Measurements from ENCODE around the gene EPHA4. TPM values are rescaled to one million over a fixed set of nuclear protein-coding genes. Genes with fewer than 3 reads are reported as not detected.

EPHA4 gene
- total RNA-seq, 5 donors from 2014 or later (not counting 1 experiment from before 2014, with no cell fraction given) = 47.2 to 93.9 (median 58.0) TPM

DNA sequence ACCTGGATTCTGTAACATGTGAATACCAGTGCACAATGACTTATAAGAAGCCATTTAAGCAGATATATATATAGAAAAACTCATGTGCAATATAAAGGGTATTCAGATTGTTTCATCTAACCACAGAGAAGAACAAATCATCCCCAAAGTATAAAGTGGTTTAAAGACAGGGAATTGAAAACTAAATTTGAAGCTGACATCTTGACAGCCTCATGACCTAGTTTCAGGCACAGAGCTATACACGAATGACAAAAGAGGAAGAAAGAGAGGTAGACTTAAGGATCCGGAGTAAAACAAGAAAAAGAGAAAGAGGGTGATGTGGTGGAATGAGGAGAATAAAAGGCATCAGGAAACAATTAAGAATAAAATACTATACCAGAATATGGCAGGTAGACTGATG, 194.5 kb downstream of the EPHA4 start:
- Histone ChIP-seq H3K27ac (ENCODE audit: low read length) (no peak overlapping the region), H3K9me3 (no peaks in the 10 kb centered on the region), H3K36me3 (ENCODE audit: control insufficient read depth in 2 of 2, extremely low read depth in 1 of 2, insufficient read depth in 1 of 2, low read length in 1 of 2) (no peaks in the 10 kb centered on the region), H3K27me3 (replicated peaks in 1 of 2; ENCODE audit: control insufficient read depth in 2 of 2, extremely low read depth in 1 of 2, insufficient read depth in 2 of 2, low read length in 1 of 2) (peaks cover 0 to 4% of the 10 kb centered on the region in 2 experiments), H3K4me3 (ENCODE audit: control insufficient read depth in 1 of 2, extremely low read depth in 1 of 2, low read length in 1 of 2) (no peak overlapping the region), H3K4me1 (ENCODE audit: control insufficient read depth in 1 of 2, extremely low read depth in 1 of 2, insufficient read depth in 2 of 2, low read length in 2 of 2) (peaks cover 0 to 5% of the 10 kb centered on the region in 2 experiments)
- no peaks in the 10 kb centered on the region for H3K9me3 Mint-ChIP-seq
- no peak overlapping the region for H3K4me3 Mint-ChIP-seq
- no peak for DNase-seq
- no peaks in the 10 kb centered on the region for H3K36me3 Mint-ChIP-seq
- peak overlapping the region in 1 of 2 donors; percentile 37 for H3K27ac Mint-ChIP-seq
- no peak for ATAC-seq (replicated peaks in 1 of 4)
- CTCF ChIA-PET = no interaction called here
- 17% methylated on average over 1 of the region's 2 CpGs for WGBS (ENCODE audit: insufficient coverage)
- H3K27me3 Mint-ChIP-seq = peaks cover 0 to 3% of the 10 kb centered on the region in 2 donors
- peaks cover 0 to 3% (median 3%) of the 10 kb centered on the region in 3 donors for H3K4me1 Mint-ChIP-seq
- POLR2A ChIA-PET = no interaction called here

DNA sequence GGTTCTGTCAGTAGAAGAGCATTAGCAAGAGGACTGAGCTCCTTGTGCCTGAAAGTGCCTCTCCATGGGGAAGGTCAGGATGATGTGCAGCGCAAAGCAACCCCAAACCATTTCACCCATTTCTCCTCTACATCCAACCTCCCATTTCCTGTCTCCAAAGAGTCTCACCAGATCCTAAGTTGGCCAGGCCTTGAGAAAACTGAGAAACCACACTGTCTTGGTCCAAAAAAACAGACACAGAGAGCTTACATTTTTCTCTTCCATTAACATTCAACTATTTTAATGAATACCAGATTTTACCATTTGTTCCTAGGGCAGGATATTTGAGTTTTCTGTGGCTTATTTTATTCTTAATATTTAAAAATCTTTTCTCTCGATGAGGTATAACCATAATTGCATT, 195.0 kb downstream of the EPHA4 start:
- CTCF ChIA-PET = no interaction called here
- no peak for DNase-seq
- Histone ChIP-seq H3K4me1 (ENCODE audit: control insufficient read depth in 1 of 2, extremely low read depth in 1 of 2, insufficient read depth in 2 of 2, low read length in 2 of 2) (peaks cover 0 to 5% of the 10 kb centered on the region in 2 experiments), H3K36me3 (ENCODE audit: control insufficient read depth in 2 of 2, extremely low read depth in 1 of 2, insufficient read depth in 1 of 2, low read length in 1 of 2) (no peaks in the 10 kb centered on the region), H3K27ac (ENCODE audit: low read length) (no peak overlapping the region), H3K27me3 (replicated peaks in 1 of 2; ENCODE audit: control insufficient read depth in 2 of 2, extremely low read depth in 1 of 2, insufficient read depth in 2 of 2, low read length in 1 of 2) (peaks cover 0 to 6% of the 10 kb centered on the region in 2 experiments), H3K9me3 (no peaks in the 10 kb centered on the region), H3K4me3 (ENCODE audit: control insufficient read depth in 1 of 2, extremely low read depth in 1 of 2, low read length in 1 of 2) (no peak overlapping the region)
- no peak overlapping the region for H3K27ac Mint-ChIP-seq
- no peaks in the 10 kb centered on the region for H3K9me3 Mint-ChIP-seq
- peaks cover 0 to 8% of the 10 kb centered on the region in 2 donors for H3K27me3 Mint-ChIP-seq
- H3K36me3 Mint-ChIP-seq = no peaks in the 10 kb centered on the region
- no peak overlapping the region for H3K4me3 Mint-ChIP-seq
- peaks cover 0 to 3% (median 3%) of the 10 kb centered on the region in 3 donors for H3K4me1 Mint-ChIP-seq
- POLR2A ChIA-PET = no interaction called here
- no peak for ATAC-seq (replicated peaks in 1 of 4)
- no CpG with 5 or more reads among the region's 2 CpGs for WGBS (ENCODE audit: insufficient coverage)

DNA sequence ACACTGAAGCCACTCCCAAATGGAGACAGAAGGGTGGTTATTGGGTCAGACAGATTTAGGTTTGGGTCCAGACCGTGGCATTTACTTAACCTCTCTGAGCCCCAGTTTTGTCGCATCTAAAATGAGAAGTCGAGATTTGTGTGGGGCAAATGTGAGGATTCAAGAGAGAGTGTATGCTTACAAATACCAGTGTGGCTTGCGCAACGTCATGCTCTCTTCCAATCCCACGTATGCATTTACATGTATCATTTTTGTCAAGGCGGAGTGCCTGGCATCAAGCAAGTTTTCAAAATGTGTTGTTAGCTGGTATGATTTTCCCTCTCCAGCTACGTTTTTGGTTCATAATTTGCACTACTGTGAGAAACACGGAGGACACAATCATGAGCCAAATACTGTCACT, 197.9 kb downstream of the EPHA4 start:
- Mint-ChIP-seq H3K27ac (no peak overlapping the region), H3K27me3 (peaks cover 2 to 21% of the 10 kb centered on the region in 2 donors), H3K4me1 (peaks cover 0 to 3% (median 3%) of the 10 kb centered on the region in 3 donors), H3K9me3 (no peaks in the 10 kb centered on the region), H3K36me3 (no peaks in the 10 kb centered on the region), H3K4me3 (no peak overlapping the region)
- CTCF ChIA-PET = no interaction called here
- POLR2A ChIA-PET = no interaction called here
- no peak for ATAC-seq (replicated peaks in 1 of 4)
- WGBS (ENCODE audit: insufficient coverage) = 88% methylated on average over 5 of the region's 9 CpGs
- Histone ChIP-seq H3K27ac (ENCODE audit: low read length) (no peak overlapping the region), H3K9me3 (no peaks in the 10 kb centered on the region), H3K4me1 (ENCODE audit: control insufficient read depth in 1 of 2, extremely low read depth in 1 of 2, insufficient read depth in 2 of 2, low read length in 2 of 2) (no peaks in the 10 kb centered on the region), H3K36me3 (ENCODE audit: control insufficient read depth in 2 of 2, extremely low read depth in 1 of 2, insufficient read depth in 1 of 2, low read length in 1 of 2) (no peaks in the 10 kb centered on the region), H3K27me3 (replicated peaks in 1 of 2; ENCODE audit: control insufficient read depth in 2 of 2, extremely low read depth in 1 of 2, insufficient read depth in 2 of 2, low read length in 1 of 2) (peaks cover 0 to 13% of the 10 kb centered on the region in 2 experiments), H3K4me3 (ENCODE audit: control insufficient read depth in 1 of 2, extremely low read depth in 1 of 2, low read length in 1 of 2) (no peak overlapping the region)
- DNase-seq = no peak

DNA sequence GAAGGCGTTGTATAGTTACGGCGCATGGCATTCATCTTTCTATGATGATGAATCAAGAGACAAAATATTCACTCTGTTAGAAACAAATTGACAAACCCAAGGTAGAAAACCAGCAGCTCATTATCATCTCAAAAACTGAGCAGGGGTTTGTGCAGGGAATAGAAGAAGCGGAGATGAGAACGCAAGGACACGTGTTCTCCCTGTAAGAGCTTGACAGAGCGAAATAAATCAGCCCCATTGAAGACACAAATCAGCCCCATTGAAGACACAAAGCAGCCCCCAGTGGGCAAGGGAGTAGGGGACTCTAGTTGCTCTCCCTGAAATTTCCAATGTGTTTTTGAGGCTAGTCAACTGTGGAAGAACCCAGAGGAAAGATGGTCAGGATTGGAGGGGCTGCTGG, 199.2 kb downstream of the EPHA4 start:
- Mint-ChIP-seq H3K36me3 (no peaks in the 10 kb centered on the region), H3K4me1 (peaks cover 0 to 3% (median 3%) of the 10 kb centered on the region in 3 donors), H3K4me3 (no peak overlapping the region), H3K27me3 (peaks cover 5 to 23% of the 10 kb centered on the region in 2 donors), H3K27ac (no peak overlapping the region), H3K9me3 (no peaks in the 10 kb centered on the region)
- no peaks in the 10 kb centered on the region for H3K9me3 ChIP-seq
- no peak overlapping the region for H3K4me3 ChIP-seq (ENCODE audit: control insufficient read depth in 1 of 2, extremely low read depth in 1 of 2, low read length in 1 of 2)
- CTCF ChIA-PET = no interaction called here
- POLR2A ChIA-PET = interaction anchor here in 1 of 2 donors (0.5 kb wide), 1 partner anchor 22 kb away, joined by 3 read pairs; no protein-coding TSS in a partner anchor
- no peak for DNase-seq
- no peak overlapping the region for H3K27ac ChIP-seq (ENCODE audit: low read length)
- WGBS (ENCODE audit: insufficient coverage) = no CpG with 5 or more reads among the region's 7 CpGs
- H3K27me3 ChIP-seq (replicated peaks in 1 of 2; ENCODE audit: control insufficient read depth in 2 of 2, extremely low read depth in 1 of 2, insufficient read depth in 2 of 2, low read length in 1 of 2) = peaks cover 0 to 13% of the 10 kb centered on the region in 2 experiments
- no peak for ATAC-seq (replicated peaks in 1 of 4)
- H3K36me3 ChIP-seq (ENCODE audit: control insufficient read depth in 2 of 2, extremely low read depth in 1 of 2, insufficient read depth in 1 of 2, low read length in 1 of 2) = no peaks in the 10 kb centered on the region
- H3K4me1 ChIP-seq (ENCODE audit: control insufficient read depth in 1 of 2, extremely low read depth in 1 of 2, insufficient read depth in 2 of 2, low read length in 2 of 2) = no peaks in the 10 kb centered on the region

DNA sequence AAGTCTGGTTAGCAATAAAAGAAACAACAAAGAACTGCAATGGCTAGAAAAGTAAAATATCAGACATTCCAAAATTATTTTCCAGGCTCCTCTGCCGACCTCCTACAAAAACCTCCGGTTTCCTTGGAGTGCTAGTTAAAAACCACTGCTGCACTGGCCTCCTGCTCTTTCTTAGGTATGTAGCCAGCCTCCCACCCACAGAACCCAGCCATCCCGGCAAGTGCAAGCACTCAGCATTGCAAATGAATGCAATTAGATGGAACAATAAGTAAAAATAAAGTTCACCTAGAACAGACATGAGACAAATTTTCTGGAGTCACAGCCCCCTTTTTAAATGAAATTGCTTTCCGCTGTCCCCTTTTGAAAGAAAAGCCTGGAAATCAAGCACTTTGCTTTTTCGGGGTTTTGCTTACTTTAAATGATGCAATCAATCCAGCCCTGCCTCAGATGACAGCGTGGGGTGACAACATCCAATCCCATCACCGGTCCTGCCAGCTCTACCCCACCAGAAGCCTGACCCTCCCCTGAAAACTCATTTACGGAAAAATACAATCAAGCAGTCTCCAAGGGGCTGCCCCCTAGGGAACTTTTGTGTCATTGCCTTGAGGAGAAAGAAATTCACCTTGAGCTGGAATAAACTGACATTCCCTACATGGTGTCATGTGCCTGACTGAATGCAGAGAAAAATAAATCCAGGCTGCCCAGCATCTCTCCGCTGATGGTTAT, 199.8 kb downstream of the EPHA4 start:
- no peak overlapping the region for H3K27ac Mint-ChIP-seq
- no peaks in the 10 kb centered on the region for H3K4me1 ChIP-seq (ENCODE audit: control insufficient read depth in 1 of 2, extremely low read depth in 1 of 2, insufficient read depth in 2 of 2, low read length in 2 of 2)
- no peaks in the 10 kb centered on the region for H3K9me3 ChIP-seq
- POLR2A ChIA-PET = interaction anchor here in 1 of 2 donors (0.5 kb wide), 1 partner anchor 22 kb away, joined by 3 read pairs; no protein-coding TSS in a partner anchor
- no peak overlapping the region for H3K4me3 ChIP-seq (ENCODE audit: control insufficient read depth in 1 of 2, extremely low read depth in 1 of 2, low read length in 1 of 2)
- H3K27me3 Mint-ChIP-seq = peaks cover 5 to 23% of the 10 kb centered on the region in 2 donors
- H3K27ac ChIP-seq (ENCODE audit: low read length) = no peak overlapping the region
- 89% methylated on average over 5 of the region's 9 CpGs for WGBS (ENCODE audit: insufficient coverage)
- H3K36me3 ChIP-seq (ENCODE audit: control insufficient read depth in 2 of 2, extremely low read depth in 1 of 2, insufficient read depth in 1 of 2, low read length in 1 of 2) = no peaks in the 10 kb centered on the region
- no peak for ATAC-seq (replicated peaks in 1 of 4)
- peaks cover 0 to 13% of the 10 kb centered on the region in 2 experiments for H3K27me3 ChIP-seq (replicated peaks in 1 of 2; ENCODE audit: control insufficient read depth in 2 of 2, extremely low read depth in 1 of 2, insufficient read depth in 2 of 2, low read length in 1 of 2)
- H3K36me3 Mint-ChIP-seq = no peaks in the 10 kb centered on the region
- no peak for DNase-seq
- no peaks in the 10 kb centered on the region for H3K4me1 Mint-ChIP-seq
- no peaks in the 10 kb centered on the region for H3K9me3 Mint-ChIP-seq
- CTCF ChIA-PET = no interaction called here
- no peak overlapping the region for H3K4me3 Mint-ChIP-seq

DNA sequence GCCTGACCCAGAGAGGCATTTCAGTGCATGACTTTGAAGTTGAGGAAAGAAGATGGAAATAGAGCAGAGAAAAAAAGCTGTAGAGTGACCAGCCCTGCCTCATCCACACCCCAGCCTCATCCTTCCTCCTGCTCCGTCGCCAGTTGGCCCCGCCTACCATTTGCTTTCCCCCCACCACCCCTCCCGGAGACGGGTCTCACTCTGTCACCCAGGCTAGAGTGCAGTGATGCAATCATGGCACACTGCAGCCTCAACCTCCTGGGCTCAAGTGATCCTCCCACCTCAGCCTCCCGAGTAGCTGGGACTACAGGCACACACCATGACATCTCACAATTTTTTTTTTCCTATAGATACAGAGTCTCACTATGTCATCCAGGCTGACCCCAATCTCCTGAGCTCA, 200.8 kb downstream of the EPHA4 start:
- WGBS (ENCODE audit: insufficient coverage) = 98% methylated on average over 6 of the region's 6 CpGs
- no peaks in the 10 kb centered on the region for H3K4me1 Mint-ChIP-seq
- CTCF ChIA-PET = no interaction called here

More for the DNA sequence above, 200.8 kb downstream of the EPHA4 start:
- POLR2A ChIA-PET = no interaction called here
- Mint-ChIP-seq H3K4me3 (no peak overlapping the region), H3K27ac (no peak overlapping the region), H3K36me3 (no peaks in the 10 kb centered on the region), H3K9me3 (no peaks in the 10 kb centered on the region), H3K27me3 (peaks cover 5 to 23% of the 10 kb centered on the region in 2 donors)
- Histone ChIP-seq H3K27me3 (replicated peaks in 1 of 2; ENCODE audit: control insufficient read depth in 2 of 2, extremely low read depth in 1 of 2, insufficient read depth in 2 of 2, low read length in 1 of 2) (peaks cover 0 to 13% of the 10 kb centered on the region in 2 experiments), H3K27ac (ENCODE audit: low read length) (no peak overlapping the region), H3K4me3 (ENCODE audit: control insufficient read depth in 1 of 2, extremely low read depth in 1 of 2, low read length in 1 of 2) (no peak overlapping the region), H3K36me3 (ENCODE audit: control insufficient read depth in 2 of 2, extremely low read depth in 1 of 2, insufficient read depth in 1 of 2, low read length in 1 of 2) (no peaks in the 10 kb centered on the region), H3K4me1 (ENCODE audit: control insufficient read depth in 1 of 2, extremely low read depth in 1 of 2, insufficient read depth in 2 of 2, low read length in 2 of 2) (no peaks in the 10 kb centered on the region), H3K9me3 (no peaks in the 10 kb centered on the region)
- DNase-seq (no peak), ATAC-seq (replicated peaks in 1 of 4) (no peak)
